Ovary (tissue), 9 donors: Measurements from ENCODE around the gene FXYD5. TPM values are rescaled to one million over a fixed set of nuclear protein-coding genes. Genes with fewer than 3 reads are reported as not detected.

ENCODE experiments used
- DNase-seq, 5 donors: peaks; one replicate each; pipeline ENCODE4 v3.0.0-alpha.2; 2019 to 2020
- H3K27ac ChIP-seq, 2 donors: fragments of 200-600 bp; one replicate each; pipeline versions ENCODE4 v1.5.1 to v1.8.0; 2019 to 2022
- H3K27me3 ChIP-seq: fragments of 200-600 bp; one replicate; pipeline ENCODE4 v1.8.0; 2022
- H3K36me3 ChIP-seq: fragments of 200-600 bp; sonication (generic); one replicate; pipeline ENCODE4 v1.5.1; 2019
- H3K4me1 ChIP-seq: one replicate; pipeline ENCODE4 v1.8.1; 2013; ENCODE audit warnings: mild to moderate bottlenecking, moderate library complexity; ENCODE audit not compliant: insufficient read depth
- H3K4me3 ChIP-seq: fragments of 200-600 bp; sonication (generic); one replicate; pipeline ENCODE4 v1.5.1; 2017
- H3K9me3 ChIP-seq, 2 donors: fragments of 200-600 bp in 1 of 2; sonication (generic) in 1 of 2; one replicate each; pipeline versions ENCODE4 v1.5.1 to v1.8.1; 2013 to 2019; ENCODE audit warnings: mild to moderate bottlenecking in 1 of 2, moderate library complexity in 1 of 2
- CTCF ChIP-seq, 3 donors: fragments of 450-650 bp in 2 of 3; fragments of 200-600 bp in 1 of 3; IDR thresholded peaks; one replicate each; pipeline versions ENCODE4 v1.5.1 to v1.8.0; 2016 to 2022; ENCODE audit warnings: antibody characterized with exemption in 3 of 3, mild to moderate bottlenecking in 1 of 3
- EP300 ChIP-seq: sonication (generic); formaldehyde crosslinking; IDR thresholded peaks from one replicate; pipeline ENCODE4 v1.6.1; 2017; ENCODE audit warnings: antibody characterized with exemption
- POLR2A ChIP-seq: fragments of 450-650 bp; IDR thresholded peaks from one replicate; pipeline ENCODE4 v1.6.1; 2017; ENCODE audit warnings: antibody characterized with exemption, mild to moderate bottlenecking, moderate library complexity
- WGBS, 3 donors: extraction: QIAGEN DNeasy Blood & Tissue Kit in 1 of 3; methylation state at CpG; one replicate each; pipeline versions ENCODE4 v1.1.5 to v1.1.7; 2013 to 2017; 5-methylcytosine and 5-hydroxymethylcytosine counted together
- intact Hi-C, 4 donors: fragments of 100-400 bp; cut with DNase I; formaldehyde crosslinking; loops; one replicate each; pipeline versions ENCODE4 v1.11.0 to v1.15.1; 2022 to 2023
- polyA plus RNA-seq, 2 donors: library from polyadenylated mRNA; stranded (reverse); fragments of 200-250 nt in 1 of 2; fragments of 350-450 nt in 1 of 2; fragmentation: Illumina TruSeq in 1 of 2; extraction: RNeasy Lipid Tissue Mini Kit (QIAGEN cat#74804) in 1 of 2; gene quantifications; one replicate each; pipeline ENCODE4 v1.2.3, GENCODE V29; 2013 to 2014
- total RNA-seq, 7 donors: library from RNA; depleted of rRNA in 2 of 7; stranded (reverse); fragments of >200 nt in 2 of 7; fragmentation: NEBNext Ultra II Directional in 3 of 7; extraction: Animal tissue kit (Norgen Biotek cat#: 25700) in 3 of 7; gene quantifications; one replicate each; pipeline versions ENCODE4 v1.1.0 to v1.2.4, GENCODE V29; 2016 to 2023
- donor health status: DM: no; HTN: no; CAD: no; lungs with moderate emphysema.
- donor health status: DM: no; HTN: no; CAD: no.
- donor health status: Bipolar disorder and iron deficiency.
- donor health status: DM: yes; HTN: yes; CAD: no.
- donor health status: DM: no; HTN: no; CAD: no.
- donor health status: DM: yes; HTN: yes; CAD: no.

FXYD5 gene
- total and polyA plus RNA-seq, 9 donors, result 8.2 to 79.3 (median 22.7) TPM

GRCh38 chr19:35165200-35166058 is 10.9 kb downstream of the FXYD5 start:
- intact Hi-C loops, result no loop called here
- H3K9me3 ChIP-seq, result peaks cover 0 to 14% of the 10 kb centered on the region in 2 donors
- H3K27me3 ChIP-seq, result no peaks in the 10 kb centered on the region
- 70 to 74% (median 71%) methylated on average over 5 of the region's 5 CpGs for WGBS, 3 donors
- no peaks in the 10 kb centered on the region for H3K4me1 ChIP-seq
- TF ChIP-seq CTCF (IDR thresholded peaks at IDR 0.05), result no peak
- TF ChIP-seq POLR2A, result no peak
- TF ChIP-seq EP300, result no peak
- no peak overlapping the region for H3K4me3 ChIP-seq
- H3K27ac ChIP-seq, result no peak overlapping the region
- H3K36me3 ChIP-seq, result no peaks in the 10 kb centered on the region
- DNase-seq, result no peak

GRCh38 chr19:35166100-35167063 is 11.8 kb downstream of the FXYD5 start:
- Histone ChIP-seq H3K27ac (no peak overlapping the region), H3K4me3 (no peak overlapping the region), H3K36me3 (no peaks in the 10 kb centered on the region), H3K27me3 (no peaks in the 10 kb centered on the region), H3K4me1 (no peaks in the 10 kb centered on the region), H3K9me3 (peaks cover 0 to 14% of the 10 kb centered on the region in 2 donors)
- TF ChIP-seq EP300, result no peak
- TF ChIP-seq POLR2A, result no peak
- TF ChIP-seq CTCF (IDR thresholded peaks at IDR 0.05), result no peak
- intact Hi-C loops, result no loop called here
- WGBS, 3 donors, result 94 to 96% (median 96%) methylated on average over 7 of the region's 7 CpGs
- DNase-seq, result no peak

- no peak for TF ChIP-seq POLR2A
- TF ChIP-seq EP300, result no peak
- no peak for TF ChIP-seq CTCF (IDR thresholded peaks at IDR 0.05)
- no peak overlapping the region for H3K4me3 ChIP-seq
- intact Hi-C loops, result no loop called here
- H3K27me3 ChIP-seq, result no peaks in the 10 kb centered on the region
- peaks cover 0 to 14% of the 10 kb centered on the region in 2 donors for H3K9me3 ChIP-seq
- H3K4me1 ChIP-seq, result no peaks in the 10 kb centered on the region
- 75 to 82% (median 78%) methylated on average over 5 of the region's 5 CpGs for WGBS, 3 donors
- H3K36me3 ChIP-seq, result no peaks in the 10 kb centered on the region
- no peak overlapping the region for H3K27ac ChIP-seq
- DNase-seq, result no peak
Measured at GRCh38 chr19:35167251-35168119, 12.9 kb downstream of the FXYD5 start.

GRCh38 chr19:35168196-35168595 is 13.7 kb downstream of the FXYD5 start:
- Histone ChIP-seq H3K27ac (no peak overlapping the region), H3K36me3 (no peaks in the 10 kb centered on the region), H3K9me3 (peaks cover 0 to 14% of the 10 kb centered on the region in 2 donors), H3K4me3 (no peak overlapping the region), H3K27me3 (no peaks in the 10 kb centered on the region), H3K4me1 (no peaks in the 10 kb centered on the region)
- TF ChIP-seq EP300 (no peak), CTCF (IDR thresholded peaks at IDR 0.05) (no peak), POLR2A (no peak)
- 63 to 82% (median 78%) methylated on average over 3 of the region's 3 CpGs for WGBS, 3 donors
- intact Hi-C loops, result no loop called here
- DNase-seq, result no peak
